GM03348 (cell line): ENCODE measurements around the gene RDH13.
"Not testable (repeated sequence)": the region's sequence is repeated elsewhere in the genome, so short reads cannot be mapped to it uniquely, and the experiment has no call there.

Experiments
- DNase-seq: peaks from one replicate; pipeline ENCODE4 v3.0.0; 2012; ENCODE audit warnings: low spot score

RDH13 gene

DNA sequence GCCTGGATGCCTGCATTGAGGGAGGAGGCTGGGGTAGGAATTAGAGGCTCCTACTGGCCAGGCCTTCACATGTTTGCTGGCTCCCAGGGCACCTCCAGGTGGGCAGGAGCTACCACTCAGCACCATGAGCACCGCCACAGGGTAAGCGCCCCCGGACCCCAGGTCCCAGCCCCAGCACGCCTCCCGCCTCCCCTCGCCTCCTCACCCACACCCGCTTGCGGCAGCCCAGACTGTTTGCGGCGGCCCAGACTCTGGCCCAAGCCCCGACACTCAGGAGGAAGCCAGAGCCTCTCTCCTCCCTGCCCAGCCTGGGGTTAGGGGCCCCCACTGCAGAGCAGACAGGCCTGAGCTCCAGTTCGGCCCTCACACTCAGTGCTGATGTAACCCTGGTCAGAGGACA is 13.4 kb upstream of the RDH13 start:
- DNase-seq, result no peak

GRCh38 chr19:55075371-55075998 is 12.5 kb upstream of the RDH13 start, which contains the start of gene EPS8L1:
Gene EPS8L1, plus strand, starts transcription at chr19:55075869. Its CDS starts 576 bp downstream, at chr19:55076445.
- DNase-seq, result no peak

GRCh38 chr19:55071913-55072312 is 9.0 kb upstream of the RDH13 start:
- no peak for DNase-seq

GRCh38 chr19:55071129-55071502 is 8.2 kb upstream of the RDH13 start:
- peak; percentile 54 for DNase-seq

GRCh38 chr19:55070466-55071128 is 7.6 kb upstream of the RDH13 start:
- DNase-seq, result no peak

DNA sequence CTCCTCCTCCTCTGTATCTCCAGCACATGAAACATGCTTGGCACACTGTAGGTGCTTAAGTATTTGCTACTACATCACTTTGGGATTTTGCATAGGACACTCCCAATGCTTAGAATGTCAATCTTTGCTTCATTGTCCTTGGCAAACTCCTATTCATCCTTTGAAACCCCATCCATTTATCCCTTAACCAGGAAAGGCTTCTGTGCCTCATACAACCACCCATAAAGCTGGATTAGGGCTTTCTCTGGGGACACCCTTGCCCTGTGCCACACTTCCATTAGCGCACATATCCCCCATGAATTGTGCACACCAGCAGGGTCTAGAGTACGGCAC is 6.9 kb upstream of the RDH13 start:
- DNase-seq, result no peak

GRCh38 chr19:55068950-55069864 is 6.3 kb upstream of the RDH13 start:
- DNase-seq, result peak; percentile 41

DNA sequence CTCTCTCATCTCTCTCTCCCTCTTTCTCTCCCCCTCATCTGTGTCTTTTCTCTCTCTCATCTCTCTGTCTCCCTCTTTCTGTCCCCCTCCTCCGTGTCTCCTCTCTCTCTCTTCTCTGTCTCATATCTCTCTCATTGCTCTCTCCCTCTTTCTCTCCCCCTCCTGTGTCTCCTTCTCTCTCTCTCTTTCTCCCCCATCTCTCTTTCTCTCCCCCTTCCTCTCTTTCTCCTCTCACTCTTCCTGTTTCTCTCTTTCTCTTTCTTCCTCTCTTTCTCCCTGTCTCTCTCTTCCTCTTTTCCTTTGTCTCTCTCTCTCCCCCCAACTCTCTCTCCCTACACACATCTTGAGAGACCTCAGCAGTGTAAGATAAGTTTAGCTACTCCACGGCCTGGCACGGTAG is 4.9 kb upstream of the RDH13 start:
- DNase-seq, result no peak

DNA sequence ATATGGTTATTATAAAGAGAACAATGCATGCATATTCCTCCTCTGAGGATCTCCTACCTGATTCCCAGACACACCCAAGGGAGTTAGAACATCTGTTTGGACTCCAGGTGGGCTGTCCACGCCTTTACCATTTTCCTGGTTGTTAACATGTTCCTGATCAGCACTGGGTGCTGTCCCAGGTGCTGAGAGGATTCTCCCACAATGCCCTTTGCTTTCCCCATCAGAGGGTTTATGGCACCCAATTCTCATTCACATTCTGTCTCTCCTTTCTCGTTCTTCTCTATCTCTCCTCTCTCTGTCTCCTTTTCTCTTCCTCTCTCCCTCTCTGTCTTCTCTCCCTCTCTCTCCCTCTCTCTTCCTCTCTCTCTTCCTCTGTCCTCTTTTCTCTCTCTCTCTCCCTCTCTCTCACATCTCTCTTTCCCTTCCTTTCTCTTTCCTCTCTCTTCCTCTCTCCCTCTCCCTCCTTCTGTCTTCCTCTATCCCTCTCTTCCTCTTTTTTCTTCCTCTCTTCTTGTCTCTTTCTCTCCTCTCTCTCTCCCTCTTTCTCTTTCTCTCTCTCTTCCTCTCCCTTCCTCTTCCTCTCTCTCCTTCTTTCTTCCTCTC is 3.3 kb upstream of the RDH13 start:
- DNase-seq, result no peak

- DNase-seq, result not testable (repeated sequence)
These were observed 2.6 kb upstream of the RDH13 start for GRCh38 chr19:55065516-55065915.

GRCh38 chr19:55063492-55063843 is 520 bp upstream of the RDH13 start:
- DNase-seq, result no peak

- DNase-seq, result not testable (repeated sequence)
These were observed 2.7 kb downstream of the RDH13 start for GRCh38 chr19:55060287-55060686.

GRCh38 chr19:55058781-55059610 is 4.0 kb downstream of the RDH13 start:
- no peak for DNase-seq

- DNase-seq, result no peak
These were observed 6.1 kb downstream of the RDH13 start for GRCh38 chr19:55056827-55057226.

- peak; percentile 1 for DNase-seq
These were observed 9.2 kb downstream of the RDH13 start for GRCh38 chr19:55053735-55054134.

GRCh38 chr19:55050749-55051532 is 12.0 kb downstream of the RDH13 start:
- no peak for DNase-seq

GRCh38 chr19:55048446-55048845 is 14.5 kb downstream of the RDH13 start:
- DNase-seq, result no peak

DNA sequence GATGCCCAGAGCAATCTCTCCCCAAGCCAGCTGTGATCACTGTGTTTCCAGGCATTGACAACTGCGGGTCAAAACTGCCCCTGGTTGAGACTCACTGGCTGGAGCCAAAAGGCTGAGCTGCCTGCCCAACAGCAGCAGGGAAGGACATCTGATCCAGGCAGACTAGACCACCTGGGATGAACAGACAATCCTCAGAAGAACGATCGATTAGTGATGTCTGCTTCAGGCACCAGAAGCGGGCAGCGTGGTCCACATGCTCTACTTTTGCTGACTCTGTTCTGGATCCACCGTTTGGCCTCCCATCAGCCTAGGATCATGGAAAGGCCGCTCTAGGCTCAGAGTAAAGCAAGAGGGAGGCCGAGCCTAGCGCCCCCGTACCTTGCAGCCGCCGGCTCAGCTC is 15.0 kb downstream of the RDH13 start:
- DNase-seq, result no peak

DNA sequence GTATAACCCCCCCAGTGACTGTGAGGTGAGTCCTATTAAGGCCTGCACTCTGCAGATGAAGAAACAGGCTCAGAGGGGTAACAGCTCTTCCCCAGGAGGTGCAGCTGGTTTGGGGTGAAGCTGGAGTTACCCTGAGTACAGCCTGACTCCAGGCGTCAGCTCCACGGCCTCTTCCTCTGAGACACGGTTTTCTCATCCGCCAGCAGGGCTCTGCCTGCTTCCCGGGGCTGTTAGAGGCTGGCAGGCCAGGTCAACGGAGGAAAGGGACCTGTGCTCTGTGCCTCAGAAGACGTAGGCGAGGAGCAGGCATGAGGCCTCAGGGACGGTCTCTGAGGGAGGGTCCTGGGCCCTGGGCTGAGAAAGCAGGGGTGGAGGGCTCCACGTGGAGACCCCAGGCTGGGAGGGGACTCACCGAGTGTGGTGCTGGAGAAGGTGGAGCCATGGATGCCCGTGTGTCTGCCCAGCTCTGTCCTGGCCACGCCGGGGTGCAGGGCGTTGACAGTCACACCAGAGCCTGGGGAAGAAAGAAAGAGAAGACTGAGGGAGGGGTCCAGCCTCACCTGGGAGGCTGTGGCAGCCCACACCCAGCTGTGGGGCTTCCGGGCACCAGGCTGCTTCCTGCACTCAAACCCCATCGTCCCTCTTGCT is 15.8 kb downstream of the RDH13 start:
- DNase-seq, result no peak
